NCI-H774 (cell line): ENCODE measurements around the gene PKP1.
A peak's percentile ranks its signal among the peaks of the same experiment; 100 is the strongest.

Experiments
- DNase-seq: peaks from one replicate; lab custom pipeline; 2025; lab: John Stamatoyannopoulos, UW

Gene PKP1

DNA sequence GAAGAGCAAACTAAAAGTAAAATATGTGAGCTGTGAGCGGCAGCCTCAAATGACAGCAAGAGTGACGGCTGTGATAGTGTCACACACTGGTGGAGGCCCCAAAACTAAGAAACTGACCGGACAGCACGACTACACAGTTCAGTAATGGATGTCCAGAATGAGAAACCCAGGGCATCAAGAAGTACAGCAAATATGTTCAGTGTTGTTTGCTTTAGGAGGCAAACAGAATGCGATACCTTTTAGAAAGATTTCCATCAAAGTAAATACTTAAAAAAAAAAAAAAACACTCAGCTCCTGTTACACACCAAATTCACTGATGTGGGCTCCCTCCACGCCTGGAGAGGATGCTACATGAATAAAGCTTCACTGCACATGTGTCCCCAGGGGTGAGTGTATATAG is 1.1 kb upstream of the PKP1 start:
- DNase-seq: no peak

DNA sequence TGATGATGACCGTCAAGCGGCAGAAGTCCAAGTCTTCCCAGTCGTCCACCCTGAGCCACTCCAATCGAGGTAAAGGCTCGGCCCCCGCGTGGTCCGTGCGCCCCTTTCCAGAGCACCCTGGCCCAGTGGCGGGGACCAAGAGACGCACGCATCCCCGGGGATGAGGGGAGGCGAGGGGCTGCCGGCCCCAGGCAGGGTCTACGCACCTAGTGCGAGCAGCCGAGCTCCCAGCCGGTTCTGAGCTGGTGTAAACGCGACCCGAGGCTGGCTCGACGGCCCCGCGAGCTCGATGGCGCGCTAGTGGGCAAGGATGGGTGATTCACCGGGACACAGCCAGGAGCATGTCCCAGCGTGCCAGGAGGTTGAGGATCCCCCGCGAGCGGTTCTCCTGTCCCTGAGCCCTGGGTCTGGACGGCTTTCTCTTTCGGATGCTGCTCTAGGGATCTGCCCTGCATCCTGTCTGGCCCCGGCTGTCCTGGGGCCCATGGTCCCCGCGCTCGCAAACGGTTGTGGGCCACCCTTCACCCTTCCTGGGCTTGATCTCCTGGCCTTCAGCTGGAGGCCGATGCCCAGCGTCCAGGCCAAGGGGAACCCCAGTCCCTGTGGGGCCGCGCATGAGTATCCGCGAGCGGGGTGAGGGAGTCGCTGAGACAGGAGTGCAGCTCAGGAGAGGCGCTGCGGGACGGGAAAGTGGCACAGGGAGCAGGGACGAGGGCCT is 689 bp downstream of the PKP1 start:
- DNase-seq: no peak

DNA sequence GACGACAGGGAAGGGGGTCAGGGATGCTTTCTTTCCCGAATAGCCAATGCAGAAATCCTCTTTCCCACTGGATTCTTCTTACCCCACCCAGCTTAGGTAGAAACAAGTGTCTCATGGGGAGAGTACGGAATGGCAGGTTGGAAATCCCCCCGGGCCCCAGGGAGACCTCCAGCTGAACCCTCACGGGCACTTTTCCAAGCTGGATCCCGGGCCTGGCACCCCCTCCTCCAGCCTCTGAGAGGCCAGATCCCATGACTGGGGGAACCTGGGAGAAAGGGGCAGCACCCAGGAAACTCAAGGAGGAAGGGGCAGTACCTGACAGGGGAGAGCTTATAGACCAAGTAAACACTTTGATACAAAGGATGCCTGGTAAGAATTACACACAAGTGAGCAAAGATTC is 1.3 kb downstream of the PKP1 start:
- DNase-seq: no peak

DNA sequence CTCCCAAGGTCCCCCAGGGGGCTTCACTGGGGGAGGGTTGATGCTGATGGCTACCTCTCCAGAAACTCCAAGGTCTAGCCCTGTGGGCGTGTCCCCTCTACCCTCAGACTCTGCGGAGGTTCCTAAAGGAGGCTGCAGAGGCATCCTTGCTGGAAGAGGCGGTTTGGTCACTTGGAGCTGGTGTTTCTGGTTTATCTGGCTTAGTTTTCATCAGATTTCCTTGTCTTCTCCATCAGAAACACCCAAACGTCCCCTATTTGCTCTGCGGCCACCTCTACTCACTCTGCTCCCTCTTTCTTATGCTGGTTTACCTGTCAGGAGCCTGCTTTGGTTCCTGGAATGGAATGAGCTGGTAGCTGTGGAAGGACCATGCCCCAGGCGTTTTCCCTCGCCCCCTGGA is 2.5 kb downstream of the PKP1 start:
- no peak for DNase-seq

DNA sequence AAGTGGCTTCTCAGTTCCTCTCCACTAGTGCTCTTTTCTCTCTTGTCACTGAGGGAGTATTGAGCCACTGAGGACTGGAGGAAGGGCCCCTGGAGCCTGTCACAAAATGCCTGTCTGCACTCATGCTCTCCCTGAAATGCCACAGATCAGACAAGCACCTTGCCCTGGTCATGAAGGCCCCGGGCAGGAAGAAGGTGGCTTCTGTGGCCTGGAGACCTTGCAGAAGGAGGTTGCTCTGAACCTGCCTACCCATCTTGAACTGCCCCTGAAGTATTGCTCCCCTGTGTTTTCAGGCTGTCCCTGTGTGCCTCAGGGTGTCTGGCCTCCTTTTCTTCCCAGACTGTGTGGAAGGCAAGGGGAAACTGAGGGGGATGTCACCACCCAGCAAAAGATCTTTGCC is 3.1 kb downstream of the PKP1 start:
- DNase-seq: no peak

DNA sequence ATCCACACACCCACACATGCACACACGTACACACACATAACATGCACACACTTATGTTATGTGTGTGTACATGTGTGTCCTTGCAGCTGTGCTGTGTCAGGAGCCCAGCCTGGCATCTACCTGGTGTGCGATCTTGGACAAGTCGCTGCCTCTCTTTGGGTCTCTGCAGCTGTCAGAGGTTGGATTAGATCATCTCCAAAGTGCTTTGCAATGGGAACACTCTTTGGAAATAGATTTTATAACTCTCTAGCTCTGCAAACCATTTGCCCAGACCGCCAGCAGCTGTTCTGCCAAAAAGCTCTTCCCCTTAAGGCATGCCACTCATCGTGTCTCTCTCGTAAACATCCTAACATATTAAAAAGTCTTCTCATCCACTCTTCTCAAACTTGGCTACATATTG is 4.7 kb downstream of the PKP1 start:
- no peak for DNase-seq

DNA sequence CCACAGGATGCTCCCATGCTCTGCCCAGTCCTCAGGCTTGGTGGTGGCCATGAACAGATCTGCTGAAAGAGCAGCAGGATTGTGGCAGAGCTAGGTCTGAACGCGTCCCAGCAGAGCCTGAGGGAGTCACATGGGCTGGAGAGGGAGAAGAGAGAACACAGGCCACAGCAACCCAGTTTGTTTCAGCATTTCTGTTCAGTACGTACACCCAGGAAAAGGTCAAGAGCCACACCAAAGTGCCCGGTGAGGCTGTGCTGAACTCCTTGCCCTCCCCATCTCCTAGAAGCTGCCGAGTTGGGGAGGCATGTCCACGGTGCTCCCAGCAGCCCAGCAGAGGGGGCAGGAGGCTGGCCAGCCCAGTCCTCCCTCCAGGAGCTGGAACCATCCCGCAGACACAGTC is 5.5 kb downstream of the PKP1 start:
- DNase-seq: no peak

DNA sequence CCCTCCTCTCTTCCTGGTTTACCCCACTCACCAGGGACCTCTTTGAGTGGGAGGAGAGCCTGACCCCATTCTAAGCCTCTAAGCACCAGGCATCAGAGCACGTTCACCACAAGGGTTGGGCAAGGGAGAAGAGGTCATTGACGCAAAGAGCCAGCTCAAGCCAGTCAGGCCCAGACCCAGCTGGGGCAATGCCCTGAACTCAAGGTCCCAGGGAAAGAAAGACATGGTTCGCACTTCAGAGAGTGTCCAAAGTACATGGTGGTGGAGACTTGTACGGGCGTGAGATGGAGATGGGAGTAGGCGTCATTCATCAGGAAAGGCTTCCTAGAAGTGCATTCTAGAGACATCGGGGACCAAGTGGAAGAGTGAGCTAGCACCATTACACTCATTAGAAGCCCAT is 7.2 kb downstream of the PKP1 start:
- DNase-seq: no peak

DNA sequence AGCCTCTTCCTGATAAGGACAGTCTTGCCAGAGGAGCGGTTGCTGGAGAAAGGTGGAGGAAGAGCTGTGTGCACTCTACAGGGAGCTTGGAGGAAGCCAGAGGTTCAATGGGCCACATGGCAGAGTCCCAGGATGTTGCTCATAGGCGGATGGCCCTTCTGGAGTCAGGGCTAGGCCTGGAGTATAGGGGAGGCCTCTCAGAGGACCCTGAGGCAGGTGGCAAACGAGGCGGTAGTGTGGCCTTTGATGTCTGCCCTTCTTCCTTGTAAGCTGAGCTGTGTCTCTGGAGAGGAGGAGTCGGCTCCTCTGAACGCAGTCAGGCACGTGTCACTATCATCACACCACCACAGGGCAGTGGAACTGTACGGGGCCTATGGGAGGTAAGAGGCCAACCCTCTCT is 8.6 kb downstream of the PKP1 start:
- no peak for DNase-seq

DNA sequence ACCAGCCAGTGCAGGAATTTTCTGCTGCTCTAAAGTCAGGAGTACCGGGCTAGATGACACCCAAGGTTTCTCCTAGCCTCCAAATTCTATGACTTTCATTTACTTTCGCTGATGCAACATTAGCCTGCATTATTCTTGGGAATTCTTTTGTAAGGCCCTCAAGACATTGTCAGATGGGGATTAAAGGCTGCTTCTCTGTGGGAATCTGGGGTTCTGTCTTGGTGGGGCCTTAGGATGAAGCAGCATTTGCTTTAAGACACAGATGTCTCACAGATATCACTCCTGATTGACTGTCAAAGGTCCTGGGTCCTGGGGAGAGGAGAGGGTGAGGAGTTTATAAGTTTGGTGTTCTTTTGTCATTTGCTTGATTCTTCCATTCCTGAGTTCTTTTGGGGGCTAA is 11.6 kb downstream of the PKP1 start:
- DNase-seq: no peak

DNA sequence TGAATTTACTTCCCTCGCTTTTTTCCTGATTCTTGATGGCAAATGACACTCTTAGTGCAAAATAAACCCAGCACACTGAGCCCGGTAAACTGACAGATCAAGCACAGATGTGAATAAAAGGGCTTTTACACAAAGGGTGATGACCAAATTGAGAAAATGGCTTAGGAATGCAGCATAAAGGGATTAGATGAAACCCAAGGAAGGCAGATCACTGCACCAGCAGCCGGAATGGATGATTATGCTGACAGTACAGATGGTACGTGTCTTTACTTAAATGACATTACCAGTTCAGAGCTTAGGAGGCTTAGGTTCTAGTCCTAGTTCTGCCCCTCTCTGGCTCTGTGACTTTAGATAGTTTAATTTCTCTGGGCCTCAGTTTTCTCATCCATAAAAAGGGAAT is 12.0 kb downstream of the PKP1 start:
- DNase-seq: no peak

DNA sequence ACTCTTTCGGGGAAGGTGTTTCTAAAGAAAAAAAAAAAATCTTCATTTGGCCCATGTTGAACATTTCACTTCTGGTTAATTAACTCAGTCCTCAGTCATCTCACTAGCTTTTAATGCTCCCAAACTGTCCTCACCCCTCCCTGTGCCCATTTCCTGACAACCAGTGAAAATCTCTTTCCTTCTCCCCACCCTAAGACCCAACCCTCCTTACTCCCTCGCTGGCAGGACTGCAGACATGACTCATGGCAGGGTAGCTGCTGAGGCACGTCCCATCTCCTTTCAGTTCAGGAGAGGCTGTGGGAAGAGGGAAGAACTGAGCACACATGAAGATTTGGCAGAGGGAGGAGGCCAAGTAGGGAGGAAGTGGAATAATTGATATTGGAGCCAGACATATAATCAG is 12.6 kb downstream of the PKP1 start:
- no peak for DNase-seq

DNA sequence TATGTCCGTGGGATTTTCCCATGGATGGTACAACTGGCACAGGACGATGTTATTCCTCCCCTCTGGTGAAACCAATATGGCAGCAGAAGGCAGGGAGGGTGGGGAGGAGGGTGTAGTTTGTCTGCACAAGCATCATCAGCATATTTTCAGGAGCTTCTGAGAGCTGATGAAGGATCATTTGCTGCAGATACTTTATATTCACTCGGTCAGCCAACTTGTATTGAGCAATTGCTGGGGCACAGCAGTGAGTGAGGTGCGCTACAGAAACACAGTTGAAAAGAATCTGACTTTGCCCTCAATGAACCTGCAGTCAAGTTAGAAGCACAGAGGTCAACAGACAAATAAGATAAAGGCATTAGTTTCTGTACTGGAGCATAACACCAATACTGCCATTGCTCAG is 13.0 kb downstream of the PKP1 start:
- DNase-seq: no peak

DNA sequence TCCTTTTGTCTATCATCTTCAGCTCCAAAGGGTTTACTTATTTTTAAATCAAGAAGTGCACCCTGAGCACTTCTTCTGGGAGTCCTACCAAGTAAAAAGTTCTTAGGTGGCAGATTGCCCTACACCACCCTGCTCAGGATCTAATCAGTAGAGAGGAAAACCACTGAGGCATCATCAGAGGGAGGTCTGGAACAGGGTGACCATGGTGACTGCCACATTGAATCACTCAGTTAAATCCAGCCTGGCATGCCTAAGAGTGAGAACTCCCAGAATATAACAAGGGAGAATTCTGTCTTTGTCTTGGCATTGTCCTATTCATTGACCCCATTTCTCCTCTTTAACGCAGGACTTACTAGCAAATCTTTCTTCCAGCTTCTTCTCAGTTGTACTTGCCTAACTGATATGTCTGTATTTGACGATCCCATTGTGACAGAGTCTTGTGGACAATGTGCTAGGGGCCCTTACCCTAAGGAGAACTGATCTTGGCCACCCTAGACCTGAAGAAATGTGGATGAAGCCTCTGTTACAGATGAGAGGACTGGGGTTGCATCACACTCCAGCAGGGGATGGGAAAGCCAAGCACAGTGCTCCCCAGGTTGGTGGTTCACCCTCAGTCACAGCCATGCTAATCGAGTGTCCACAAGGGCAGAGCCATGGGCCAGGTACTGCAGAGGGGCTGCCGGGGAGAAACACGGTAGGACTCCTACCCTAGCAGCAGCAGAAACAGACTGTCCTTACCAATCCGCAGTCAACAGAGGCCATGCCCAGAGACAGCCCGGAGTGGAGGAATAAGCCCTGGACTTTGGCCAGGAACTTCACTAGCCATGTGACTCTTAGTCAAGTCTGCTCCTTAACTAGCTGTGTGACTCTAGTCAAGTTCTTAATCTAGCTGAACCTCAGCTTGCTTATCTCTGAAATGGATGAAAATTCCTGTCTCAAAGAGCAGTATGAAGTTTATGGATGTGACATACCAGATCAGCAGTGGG is 15.4 kb downstream of the PKP1 start:
- no peak for DNase-seq

DNA sequence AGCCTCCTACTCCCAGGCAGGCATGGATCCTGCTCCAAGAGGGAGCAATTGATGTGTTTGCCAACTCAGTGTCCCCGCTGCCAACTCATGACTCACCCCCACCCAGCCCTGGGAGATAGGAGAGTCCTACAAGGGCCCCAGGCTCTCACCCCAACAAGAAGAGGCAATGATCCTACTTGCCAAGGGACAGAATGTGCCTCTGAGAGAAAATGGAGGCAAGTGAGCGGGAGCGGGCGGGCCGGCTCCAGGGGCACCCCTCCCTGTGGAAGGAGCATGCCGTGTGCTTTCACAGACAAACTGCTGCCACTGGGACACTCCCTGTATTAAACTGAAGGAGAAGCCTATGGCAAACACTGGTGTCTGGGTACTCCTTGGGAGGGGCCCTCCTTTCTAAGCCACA is 16.7 kb downstream of the PKP1 start:
- no peak for DNase-seq

DNA sequence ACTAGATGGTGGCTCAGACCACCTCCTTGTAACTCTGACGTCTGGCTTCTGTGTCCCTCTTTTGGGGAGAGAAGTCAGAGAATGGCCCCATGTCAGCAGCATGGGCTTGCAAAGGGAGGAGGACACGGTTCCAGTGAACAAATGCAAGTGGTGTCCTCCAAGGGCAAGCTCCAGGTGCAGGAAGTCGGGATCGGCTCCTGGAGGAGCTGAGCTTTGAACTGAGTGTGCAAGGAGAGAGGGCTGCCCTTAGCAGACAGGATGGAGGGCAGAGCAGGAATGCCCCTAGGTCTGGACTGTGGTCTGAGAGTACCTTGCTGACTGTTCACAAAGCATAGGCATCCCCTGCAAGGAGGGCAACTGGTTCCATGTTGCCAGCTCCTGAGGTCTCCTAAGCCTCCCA is 17.3 kb downstream of the PKP1 start:
- DNase-seq: no peak

DNA sequence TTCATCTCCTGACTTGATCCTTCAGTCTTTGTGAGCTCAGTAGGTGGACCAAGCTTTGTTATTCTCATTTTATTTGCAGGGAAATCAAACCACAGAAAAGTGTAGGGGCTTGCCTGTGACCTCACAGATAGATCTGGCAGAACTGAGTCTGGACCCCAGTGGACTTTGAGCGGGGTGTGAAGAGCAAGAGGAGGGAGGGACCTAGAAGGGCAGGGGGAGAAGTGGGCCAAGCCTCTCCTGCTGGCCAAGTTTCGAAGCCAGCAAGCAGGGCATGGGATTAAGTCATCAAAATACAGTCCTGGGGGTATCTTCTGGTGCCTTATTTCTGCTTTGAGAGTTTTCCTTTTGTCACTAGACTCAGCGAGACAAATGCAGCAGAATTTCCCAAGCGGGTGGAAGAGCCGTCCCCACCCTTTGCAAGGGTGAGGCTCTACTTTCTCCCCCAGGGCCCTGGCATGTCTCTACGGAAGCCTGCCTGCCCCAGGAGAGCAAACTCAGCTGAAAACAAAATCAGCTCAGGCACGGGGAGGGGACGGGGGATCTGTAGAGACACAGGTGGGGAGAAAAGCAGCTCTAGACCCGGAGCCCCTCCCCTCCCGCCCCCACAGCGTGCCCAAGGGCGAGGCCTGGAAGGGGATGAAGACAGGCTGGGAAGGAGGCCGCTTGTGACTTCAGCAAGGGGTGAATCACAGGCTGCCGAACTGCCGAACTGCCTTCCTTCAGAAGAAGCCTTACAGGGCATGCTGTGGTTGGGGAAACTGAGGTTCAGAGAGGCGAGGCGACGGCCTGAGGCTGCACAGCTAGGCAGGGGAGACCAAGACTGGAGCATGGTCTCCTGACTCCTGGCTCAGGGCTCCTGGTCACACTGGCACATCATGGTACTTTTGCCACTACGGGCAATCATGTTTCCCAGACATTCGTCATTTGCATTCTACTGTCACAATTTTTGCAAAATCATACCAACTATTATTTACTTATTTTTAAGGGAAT is 19.2 kb downstream of the PKP1 start:
- no peak for DNase-seq

DNA sequence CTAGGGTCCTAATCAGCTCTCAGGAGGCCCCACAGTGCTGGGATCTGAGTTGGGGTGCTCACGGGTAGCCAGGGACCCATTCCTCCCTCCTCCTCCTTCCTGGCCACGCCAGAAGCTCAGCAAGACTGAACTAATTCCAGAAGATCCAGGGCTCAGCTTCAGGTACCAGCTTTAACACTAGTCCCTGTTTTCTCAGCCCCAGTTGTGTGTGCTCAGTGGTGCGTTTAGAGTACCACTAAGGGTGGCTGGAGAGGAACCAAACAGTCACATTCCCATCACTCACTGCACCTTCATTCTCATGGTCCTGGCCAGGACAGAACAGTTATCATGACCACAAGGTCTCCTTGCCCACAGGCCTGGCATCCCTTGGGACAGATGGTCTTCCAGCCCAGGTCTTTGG is 20.8 kb downstream of the PKP1 start:
- no peak for DNase-seq

DNA sequence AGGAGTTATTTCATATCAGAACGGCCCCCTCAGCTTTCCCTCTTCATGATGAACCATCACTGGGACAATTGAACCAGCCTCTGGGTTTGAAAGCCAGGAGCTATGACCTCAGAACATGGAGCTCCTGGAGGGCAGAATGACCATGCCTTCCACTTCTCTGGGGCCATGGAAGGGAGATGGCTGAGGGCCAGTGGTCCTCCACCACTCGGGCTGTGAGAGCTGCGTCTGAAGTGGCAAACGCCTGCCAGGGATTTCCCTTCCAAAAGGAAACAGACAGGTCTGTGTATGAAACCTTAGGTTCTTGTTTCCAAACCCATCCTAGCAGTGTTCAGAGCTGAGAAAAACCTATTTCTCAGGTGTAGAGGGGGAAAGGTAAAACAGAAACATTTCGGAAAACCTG is 22.5 kb downstream of the PKP1 start:
- DNase-seq: no peak

DNA sequence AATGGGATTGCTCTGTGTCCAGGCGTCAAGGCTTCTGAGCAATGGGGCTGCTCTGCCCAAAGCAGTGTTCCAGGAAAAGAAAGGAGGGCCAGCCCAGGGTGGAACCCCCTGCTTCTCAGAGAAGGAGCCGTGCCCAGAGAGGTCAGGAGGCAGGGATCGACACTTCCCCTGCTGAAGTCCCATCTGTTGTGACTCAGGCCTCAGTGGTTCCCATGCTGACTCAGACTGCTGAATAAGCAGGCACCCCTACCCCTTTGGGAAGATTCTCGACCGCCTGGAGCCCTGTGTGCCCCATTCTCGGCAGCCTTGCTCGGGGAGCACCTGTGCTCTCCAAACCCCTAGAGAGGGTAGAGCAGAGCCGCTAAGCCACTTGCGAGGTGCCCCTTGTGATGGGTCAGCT is 23.9 kb downstream of the PKP1 start:
- no peak for DNase-seq

DNA sequence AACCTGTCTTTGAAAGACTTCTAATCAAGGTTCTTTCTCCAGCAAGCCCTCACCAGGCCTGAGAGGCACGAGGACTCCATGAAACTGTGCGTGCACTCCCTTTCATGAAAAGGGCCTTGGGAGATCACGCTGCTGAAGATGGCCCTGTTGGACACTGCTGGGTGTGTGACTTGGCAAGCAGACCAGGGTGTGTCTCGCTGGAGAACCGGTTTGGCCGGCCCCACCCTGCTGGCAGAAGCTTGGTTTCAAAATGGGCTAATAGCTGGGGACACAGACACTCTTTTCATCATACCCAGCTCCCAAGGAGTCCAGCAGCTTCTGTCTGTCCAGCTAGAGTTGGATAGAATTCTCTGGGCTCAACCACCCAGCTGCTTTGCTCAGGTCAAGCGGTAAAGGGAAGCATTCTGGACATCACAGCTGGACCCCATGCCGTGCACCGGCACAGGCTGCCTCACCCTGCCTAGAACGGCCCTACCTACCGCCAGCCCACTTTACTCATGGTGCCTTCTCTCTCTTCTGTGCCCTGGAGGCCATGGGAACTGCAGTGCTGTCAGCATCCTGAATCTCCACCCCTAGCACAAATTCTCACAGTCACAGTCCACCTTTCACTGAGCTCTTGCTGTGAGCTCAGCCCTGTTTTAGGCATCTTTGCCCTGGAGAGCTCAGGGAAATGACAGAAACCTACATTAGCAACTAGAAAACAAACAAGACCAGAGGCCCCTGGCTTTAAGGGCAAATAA is 24.6 kb downstream of the PKP1 start:
- DNase-seq: peak; percentile 24

DNA sequence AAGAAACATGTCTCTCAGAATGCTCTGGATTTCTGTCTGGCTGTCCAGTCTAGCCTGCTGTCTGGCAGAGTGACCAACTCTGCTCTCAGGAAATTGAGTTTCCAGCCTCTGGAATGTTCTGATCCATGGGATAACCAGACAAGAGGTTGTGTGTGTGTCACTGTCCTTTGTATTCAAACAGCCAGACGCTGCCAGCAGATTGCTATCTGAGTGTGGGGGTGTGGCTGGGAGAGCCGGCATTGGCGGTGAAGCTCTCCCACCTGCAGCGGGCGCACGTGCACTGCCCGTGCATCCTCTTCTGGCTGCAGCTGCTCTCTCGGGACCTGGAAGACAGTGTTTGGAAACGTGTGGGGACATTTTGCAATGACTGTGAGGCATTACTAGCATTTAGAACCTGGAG is 26.1 kb downstream of the PKP1 start:
- DNase-seq: peak; percentile 86
